ENCODE measurements around the gene PLAAT3.

DNA sequence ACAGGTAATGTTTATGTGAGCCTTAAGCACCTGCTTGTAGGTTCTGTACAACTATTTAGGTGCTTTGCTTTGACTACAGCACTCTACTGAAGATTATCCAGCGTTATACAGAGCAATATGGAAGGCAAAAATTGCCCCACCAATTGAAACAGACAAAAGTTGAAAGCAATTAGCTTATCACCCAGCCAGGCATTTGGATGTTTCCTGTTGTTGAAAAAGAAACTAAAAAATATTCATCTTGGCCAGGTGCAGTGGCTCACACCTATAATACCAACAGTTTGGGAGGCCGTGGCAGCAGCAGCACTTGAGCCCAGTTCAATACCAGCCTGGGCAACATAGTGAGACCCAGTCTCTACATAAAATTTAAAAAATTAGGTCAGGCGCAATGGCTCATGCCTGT, 38.4 kb upstream of the PLAAT3 start:
- TF ChIP-seq, protein P1, sequence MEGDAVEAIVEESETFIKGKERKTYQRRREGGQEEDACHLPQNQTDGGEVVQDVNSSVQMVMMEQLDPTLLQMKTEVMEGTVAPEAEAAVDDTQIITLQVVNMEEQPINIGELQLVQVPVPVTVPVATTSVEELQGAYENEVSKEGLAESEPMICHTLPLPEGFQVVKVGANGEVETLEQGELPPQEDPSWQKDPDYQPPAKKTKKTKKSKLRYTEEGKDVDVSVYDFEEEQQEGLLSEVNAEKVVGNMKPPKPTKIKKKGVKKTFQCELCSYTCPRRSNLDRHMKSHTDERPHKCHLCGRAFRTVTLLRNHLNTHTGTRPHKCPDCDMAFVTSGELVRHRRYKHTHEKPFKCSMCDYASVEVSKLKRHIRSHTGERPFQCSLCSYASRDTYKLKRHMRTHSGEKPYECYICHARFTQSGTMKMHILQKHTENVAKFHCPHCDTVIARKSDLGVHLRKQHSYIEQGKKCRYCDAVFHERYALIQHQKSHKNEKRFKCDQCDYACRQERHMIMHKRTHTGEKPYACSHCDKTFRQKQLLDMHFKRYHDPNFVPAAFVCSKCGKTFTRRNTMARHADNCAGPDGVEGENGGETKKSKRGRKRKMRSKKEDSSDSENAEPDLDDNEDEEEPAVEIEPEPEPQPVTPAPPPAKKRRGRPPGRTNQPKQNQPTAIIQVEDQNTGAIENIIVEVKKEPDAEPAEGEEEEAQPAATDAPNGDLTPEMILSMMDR (IDR thresholded peaks at IDR 0.05; ENCODE audit: borderline replicate concordance, extremely low read depth, low read length, poor library complexity, severe bottlenecking): no peak
- no peak for TF ChIP-seq EZH2 (IDR thresholded peaks at IDR 0.05; ENCODE audit: borderline replicate concordance, low read depth, low read length, severe bottlenecking)
